ENCODE measurements around the gene LIPJ.

GRCh38 chr10:88598055-88598454, 11.5 kb downstream of the LIPJ start:
- TF ChIP-seq MAX (IDR thresholded peaks at IDR 0.05) (no peak), CEBPB (IDR thresholded peaks at IDR 0.05) (no peak), RAD21 (IDR thresholded peaks at IDR 0.05; ENCODE audit: low read depth) (no peak), YY1 (IDR thresholded peaks at IDR 0.05; ENCODE audit: low read depth) (no peak), EP300 (IDR thresholded peaks at IDR 0.05; ENCODE audit: borderline replicate concordance) (no peak), REST (IDR thresholded peaks at IDR 0.05; ENCODE audit: low read depth) (no peak), EGR1 (IDR thresholded peaks at IDR 0.05) (no peak), TAF1 (IDR thresholded peaks at IDR 0.05; ENCODE audit: low read depth) (no peak), CREB1 (IDR thresholded peaks at IDR 0.05; ENCODE audit: low read depth) (no peak), TEAD4 (IDR thresholded peaks at IDR 0.05) (no peak), USF1 (IDR thresholded peaks at IDR 0.05) (no peak)

Measured in Ishikawa (cell line).